Stimulated activated effector memory CD8-positive, alpha-beta T cell treated with anti-CD3 and anti-CD28 coated beads, Interleukin-12 subunit alpha, Interleukin-12 subunit beta, amount 100 ng/mL, for 72 hours (primary cell): ENCODE data around the gene SHLD3.
"Not testable (repeated sequence)": the region's sequence is repeated elsewhere in the genome, so short reads cannot be mapped to it uniquely, and the experiment has no call there.

Experiments used
- ATAC-seq: fragments of 150-1000 bp; cut with Tn5 transposase; 2 replicates; pipeline ENCODE4 v1.10.0; 2021
- DNase-seq, 2 donors: peaks; one replicate each; pipeline ENCODE4 v3.0.0; 2021 to 2022; ENCODE audit warnings: low spot score in 2 of 2
- H3K27ac Mint-ChIP-seq: one replicate; pipeline ENCODE4 v1.8.0; 2022; ENCODE audit warnings: mild to moderate bottlenecking, mixed read lengths
- H3K36me3 Mint-ChIP-seq: one replicate; pipeline ENCODE4 v1.8.0; 2022; ENCODE audit warnings: mild to moderate bottlenecking, mixed read lengths
- H3K4me1 Mint-ChIP-seq: one replicate; pipeline ENCODE4 v1.8.0; 2022; ENCODE audit warnings: mixed read lengths
- H3K4me3 Mint-ChIP-seq: one replicate; pipeline ENCODE4 v1.8.0; 2022; ENCODE audit warnings: mild to moderate bottlenecking, mixed read lengths
- H3K9me3 Mint-ChIP-seq: one replicate; pipeline ENCODE4 v1.8.0; 2022; ENCODE audit warnings: mixed read lengths

The SHLD3 gene

GRCh38 chr5:65651144-65651543 is 26.3 kb downstream of the SHLD3 start:
- no peak overlapping the region for H3K4me3 Mint-ChIP-seq
- no peak for ATAC-seq
- no peak for DNase-seq

GRCh38 chr5:65654713-65655112 is 29.9 kb downstream of the SHLD3 start:
- Mint-ChIP-seq H3K4me1 (no peaks in the 10 kb centered on the region), H3K9me3 (no peaks in the 10 kb centered on the region), H3K27ac (no peak overlapping the region), H3K36me3 (peaks cover 65% of the 10 kb centered on the region), H3K4me3 (no peak overlapping the region)
- DNase-seq (no peak), ATAC-seq (no peak)

More at GRCh38 chr5:65651144-65651543, 26.3 kb downstream of the SHLD3 start:
- Mint-ChIP-seq H3K36me3 (peaks cover 81% of the 10 kb centered on the region), H3K9me3 (no peaks in the 10 kb centered on the region), H3K27ac (no peak overlapping the region), H3K4me1 (no peaks in the 10 kb centered on the region)

GRCh38 chr5:65663804-65664521 is 39.1 kb downstream of the SHLD3 start:
- H3K9me3 Mint-ChIP-seq: no peaks in the 10 kb centered on the region
- ATAC-seq (no peak), DNase-seq (no peak)
- H3K4me3 Mint-ChIP-seq: no peak overlapping the region
- peak overlapping the region; percentile 76 for H3K27ac Mint-ChIP-seq
- H3K4me1 Mint-ChIP-seq: no peaks in the 10 kb centered on the region
- peaks cover 72% of the 10 kb centered on the region for H3K36me3 Mint-ChIP-seq

- no peak for DNase-seq
- Mint-ChIP-seq H3K4me1 (no peaks in the 10 kb centered on the region), H3K27ac (no peak overlapping the region)
Observed at GRCh38 chr5:65668696-65669095, 43.9 kb downstream of the SHLD3 start.

GRCh38 chr5:65672796-65673195 is 48.0 kb downstream of the SHLD3 start:
- Mint-ChIP-seq H3K27ac (peak overlapping the region; percentile 50), H3K4me3 (no peak overlapping the region), H3K4me1 (peaks cover 6% of the 10 kb centered on the region), H3K9me3 (no peaks in the 10 kb centered on the region), H3K36me3 (peaks cover 74% of the 10 kb centered on the region)
- DNase-seq (no peak), ATAC-seq (no peak)

More at GRCh38 chr5:65668696-65669095, 43.9 kb downstream of the SHLD3 start:
- no peak for ATAC-seq
- Mint-ChIP-seq H3K9me3 (no peaks in the 10 kb centered on the region), H3K36me3 (peaks cover 64% of the 10 kb centered on the region), H3K4me3 (no peak overlapping the region)

- Mint-ChIP-seq H3K4me1 (peaks cover 8% of the 10 kb centered on the region), H3K27ac (peak overlapping the region; percentile 47), H3K4me3 (no peak overlapping the region), H3K36me3 (peaks cover 66% of the 10 kb centered on the region), H3K9me3 (no peaks in the 10 kb centered on the region)
- no peak for DNase-seq
- no peak for ATAC-seq
Observed at GRCh38 chr5:65674749-65675148, 49.9 kb downstream of the SHLD3 start.

- Mint-ChIP-seq H3K36me3 (peaks cover 73% of the 10 kb centered on the region), H3K27ac (peak overlapping the region; percentile 48), H3K4me1 (peaks cover 11% of the 10 kb centered on the region)
- ATAC-seq, H3K4me3 Mint-ChIP-seq, H3K9me3 Mint-ChIP-seq, DNase-seq: not testable (repeated sequence)
Observed at GRCh38 chr5:65676056-65676455, 51.2 kb downstream of the SHLD3 start.
